HG03354 (cell line): Measurements from ENCODE around the gene RASL10A.

ENCODE experiments used
- ATAC-seq: cut with Tn5 transposase; IDR thresholded peaks from one replicate; pipeline ENCODE4 v1.9.1; 2021; ENCODE audit warnings: mild to moderate bottlenecking; ENCODE audit not compliant: unreplicated experiment, poor library complexity, severe bottlenecking

RASL10A gene

GRCh38 chr22:29339381-29340235 lies 24.1 kb upstream of the RASL10A start:
- no peak for ATAC-seq

GRCh38 chr22:29338398-29338797 lies 22.9 kb upstream of the RASL10A start:
- ATAC-seq = no peak

GRCh38 chr22:29337631-29338284 lies 22.3 kb upstream of the RASL10A start:
- no peak for ATAC-seq

- ATAC-seq = no peak
Observed at GRCh38 chr22:29336751-29337490, 21.4 kb upstream of the RASL10A start.

GRCh38 chr22:29335656-29336055 lies 20.2 kb upstream of the RASL10A start:
- ATAC-seq = no peak

GRCh38 chr22:29334696-29335344 lies 19.3 kb upstream of the RASL10A start:
- no peak for ATAC-seq

- no peak for ATAC-seq
Observed at GRCh38 chr22:29334148-29334547, 18.7 kb upstream of the RASL10A start.

GRCh38 chr22:29332886-29333496 lies 17.5 kb upstream of the RASL10A start:
- ATAC-seq = no peak

- no peak for ATAC-seq
Observed at GRCh38 chr22:29331658-29332300, 16.3 kb upstream of the RASL10A start.

- ATAC-seq = no peak
Observed at GRCh38 chr22:29331213-29331612, 15.7 kb upstream of the RASL10A start.

- ATAC-seq = no peak
Observed at GRCh38 chr22:29330753-29331152, 15.3 kb upstream of the RASL10A start.

- ATAC-seq = no peak
Observed at GRCh38 chr22:29330291-29330690, 14.8 kb upstream of the RASL10A start.

- ATAC-seq = no peak
Observed at GRCh38 chr22:29329581-29329980, 14.1 kb upstream of the RASL10A start.

- no peak for ATAC-seq
Observed at GRCh38 chr22:29328566-29329500, 13.3 kb upstream of the RASL10A start.

GRCh38 chr22:29328055-29328454 lies 12.6 kb upstream of the RASL10A start:
- ATAC-seq = no peak

- ATAC-seq = no peak
Observed at GRCh38 chr22:29327089-29327764, 11.7 kb upstream of the RASL10A start.

- ATAC-seq = no peak
Observed at GRCh38 chr22:29326481-29326880, 11.0 kb upstream of the RASL10A start.
